Body of pancreas (tissue), 4 donors: Measurements from ENCODE around the gene USP11. TPM values are rescaled to one million over a fixed set of nuclear protein-coding genes. Genes with fewer than 3 reads are reported as not detected.

Experiments used
- ATAC-seq: fragments of 150-250 bp; one replicate; pipeline ENCODE4 v1.9.1; 2016
- DNase-seq, 4 donors: peaks; one replicate each; pipeline ENCODE4 v3.0.0-alpha.2; 2019
- H3K27ac ChIP-seq, 4 donors: fragments of 200-600 bp; sonication (generic); 1 replicate in 3 of 4; 2 replicates in 1 of 4; pipeline versions ENCODE4 v1.5.1 to v1.6.1; 2016 to 2019; ENCODE audit warnings: mild to moderate bottlenecking in 1 of 4, mixed read lengths in 1 of 4, moderate library complexity in 1 of 4
- H3K27me3 ChIP-seq, 2 donors: fragments of 200-600 bp; sonication (generic); one replicate each; pipeline ENCODE4 v1.6.0; 2016; ENCODE audit warnings: mild to moderate bottlenecking in 1 of 2
- H3K36me3 ChIP-seq, 2 donors: fragments of 200-600 bp; sonication (generic); replicated peaks in 1 of 2; 2 replicates each; pipeline ENCODE4 v1.5.1; 2016; ENCODE audit warnings: low read depth in 2 of 2; ENCODE audit not compliant: insufficient read depth in 1 of 2
- H3K4me1 ChIP-seq: fragments of 200-600 bp; sonication (generic); one replicate; pipeline ENCODE4 v1.6.0; 2016
- H3K4me3 ChIP-seq, 2 donors: fragments of 200-600 bp; sonication (generic); 1 replicate in 1 of 2; 2 replicates in 1 of 2; pipeline ENCODE4 v1.5.1; 2016 to 2019
- H3K9me3 ChIP-seq, 3 donors: fragments of 200-600 bp; sonication (generic); 1 replicate in 2 of 3; 2 replicates in 1 of 3; pipeline ENCODE4 v1.5.1; 2016
- CTCF ChIP-seq, 7 experiments: fragments of 450-650 bp in 4 of 7; fragments of 200-600 bp in 3 of 7; sonication (generic) in 3 of 7; IDR thresholded peaks; one replicate each; pipeline ENCODE4 v1.5.1; 2016 to 2019; ENCODE audit warnings: antibody characterized with exemption in 7 of 7
- POLR2A ChIP-seq, 3 donors: fragments of 450-650 bp; IDR thresholded peaks; one replicate each; pipeline ENCODE4 v1.6.1; 2016; ENCODE audit warnings: antibody characterized with exemption in 3 of 3, mild to moderate bottlenecking in 2 of 3
- WGBS, 2 donors: methylation state at CpG; one replicate each; pipeline ENCODE4 v1.1.5; 2017; 5-methylcytosine and 5-hydroxymethylcytosine counted together
- intact Hi-C: fragments of 100-400 bp; cut with DNase I; formaldehyde crosslinking; loops from one replicate; pipeline ENCODE4 v1.15.1; 2023
- total RNA-seq, 2 donors: library from RNA; depleted of rRNA; stranded (reverse); fragments of >200 nt; gene quantifications; one replicate each; pipeline ENCODE4 v1.1.0, GENCODE V29; 2016

Gene USP11
- total RNA-seq, 2 donors from 2014 or later, result 23.1 to 33.3 TPM

- intact Hi-C loops, result no loop called here
- no peaks in the 10 kb centered on the region for H3K27me3 ChIP-seq
- ATAC-seq, result no peak
- TF ChIP-seq POLR2A (IDR thresholded peaks at IDR 0.05) (no peak), CTCF (IDR thresholded peaks at IDR 0.05) (no peak)
- no peaks in the 10 kb centered on the region for H3K9me3 ChIP-seq
- 36 to 57% methylated on average over 11 to 16 of the region's 16 CpGs for WGBS, 2 donors
- H3K27ac ChIP-seq, result no peak overlapping the region
- DNase-seq, result no peak
- H3K4me3 ChIP-seq, result no peak overlapping the region
- no peaks in the 10 kb centered on the region for H3K36me3 ChIP-seq
- peaks cover 38% of the 10 kb centered on the region for H3K4me1 ChIP-seq
Observed at GRCh38 chrX:47191806-47192401, 40.9 kb upstream of the USP11 start.

GRCh38 chrX:47193475-47194193, 39.2 kb upstream of the USP11 start, which contains the start of gene UBA1:
Gene UBA1, plus strand, starts transcription at chrX:47193829. Its CDS starts 4,974 bp downstream, at chrX:47198803.
- Histone ChIP-seq H3K4me3 (peak within 1 kb of the TSS; percentile 28 to 62), H3K27me3 (no peaks in the 10 kb centered on the region), H3K27ac (peak within 1 kb of the TSS; percentile 72 to 92 (median 92)), H3K4me1 (peaks cover 51% of the 10 kb centered on the region), H3K9me3 (no peaks in the 10 kb centered on the region), H3K36me3 (no peaks in the 10 kb centered on the region)
- 1 to 8% methylated on average over 2 to 33 of the region's 50 CpGs for WGBS, 2 donors
- peak; percentile 90 for ATAC-seq
- DNase-seq, result peak; percentile 94 to 99 (median 96)
- TF ChIP-seq POLR2A (IDR thresholded peaks at IDR 0.05), result peak; percentile 73 to 89 (median 87)
- TF ChIP-seq CTCF (IDR thresholded peaks at IDR 0.05), result peak; percentile 39 to 99 (median 87)
- intact Hi-C loops, result no loop called here

- Histone ChIP-seq H3K9me3 (no peaks in the 10 kb centered on the region), H3K27me3 (no peaks in the 10 kb centered on the region), H3K4me3 (peak overlapping the region; percentile 28 to 62), H3K4me1 (peaks cover 51% of the 10 kb centered on the region), H3K36me3 (no peaks in the 10 kb centered on the region), H3K27ac (peak overlapping the region; percentile 72 to 92 (median 92))
- 4 to 8% methylated on average over 9 to 12 of the region's 14 CpGs for WGBS, 2 donors
- TF ChIP-seq POLR2A (IDR thresholded peaks at IDR 0.05) (no peak), CTCF (IDR thresholded peaks at IDR 0.05) (no peak)
- ATAC-seq (no peak), DNase-seq (no peak)
- intact Hi-C loops, result no loop called here
Observed at GRCh38 chrX:47194194-47194787, 38.5 kb upstream of the USP11 start.

- Histone ChIP-seq H3K4me1 (peaks cover 51% of the 10 kb centered on the region), H3K27ac (no peak overlapping the region), H3K27me3 (no peaks in the 10 kb centered on the region), H3K36me3 (no peaks in the 10 kb centered on the region), H3K9me3 (no peaks in the 10 kb centered on the region), H3K4me3 (no peak overlapping the region)
- no peak for TF ChIP-seq CTCF (IDR thresholded peaks at IDR 0.05)
- no peak for TF ChIP-seq POLR2A (IDR thresholded peaks at IDR 0.05)
- ATAC-seq (no peak), DNase-seq (no peak)
- 38 to 51% methylated on average over 3 of the region's 3 CpGs for WGBS, 2 donors
- intact Hi-C loops, result no loop called here
Observed at GRCh38 chrX:47196098-47196497, 36.7 kb upstream of the USP11 start.
